Fibroblast of mammary gland (primary cell): ENCODE data around the gene BHLHE23.

ENCODE experiments used
- DNase-seq: peaks from one replicate; pipeline ENCODE4 v3.0.0-alpha.2; 2010; ENCODE audit warnings: low read depth
- H3K4me3 ChIP-seq: 2 replicates; pipeline ENCODE4 v1.5.1; 2011; ENCODE audit warnings: low read depth, mild to moderate bottlenecking, low read length, moderate library complexity; ENCODE audit not compliant: control insufficient read depth
- CTCF ChIP-seq: conservative IDR thresholded peaks from 2 replicates; pipeline ENCODE4 v1.5.1; 2011; ENCODE audit warnings: low read depth, low read length, inconsistent platforms; ENCODE audit not compliant: control insufficient read depth, insufficient read depth

BHLHE23 gene

GRCh38 chr20:63047946-63048345, 41.2 kb upstream of the BHLHE23 start:
- TF ChIP-seq CTCF = no peak

GRCh38 chr20:63047267-63047666, 40.5 kb upstream of the BHLHE23 start:
- no peak for TF ChIP-seq CTCF
- H3K4me3 ChIP-seq = no peak overlapping the region
- no peak for DNase-seq

More at GRCh38 chr20:63047946-63048345, 41.2 kb upstream of the BHLHE23 start:
- no peak for DNase-seq
- H3K4me3 ChIP-seq = no peak overlapping the region

- no peak for TF ChIP-seq CTCF
- DNase-seq = no peak
- H3K4me3 ChIP-seq = no peak overlapping the region
These were observed 40.1 kb upstream of the BHLHE23 start for GRCh38 chr20:63046841-63047240.

- no peak for DNase-seq
- no peak for TF ChIP-seq CTCF
- H3K4me3 ChIP-seq = no peak overlapping the region
These were observed 39.2 kb upstream of the BHLHE23 start for GRCh38 chr20:63045991-63046390.

GRCh38 chr20:63045401-63045800, 38.6 kb upstream of the BHLHE23 start:
- no peak overlapping the region for H3K4me3 ChIP-seq
- no peak for DNase-seq
- TF ChIP-seq CTCF = no peak

GRCh38 chr20:63044605-63045004, 37.8 kb upstream of the BHLHE23 start:
- TF ChIP-seq CTCF = no peak
- DNase-seq = no peak
- H3K4me3 ChIP-seq = no peak overlapping the region

- DNase-seq = no peak
- TF ChIP-seq CTCF = no peak
- no peak overlapping the region for H3K4me3 ChIP-seq
These were observed 37.4 kb upstream of the BHLHE23 start for GRCh38 chr20:63044204-63044600.
